CD4-positive, alpha-beta T cell treated with Interleukin-6 for 4 hours (primary cell): ENCODE results near the gene VWA5B1.

Experiments
- DNase-seq: peaks from one replicate; pipeline ENCODE4 v3.0.0-alpha.2; 2020; ENCODE audit warnings: mixed read lengths

VWA5B1 gene

DNA sequence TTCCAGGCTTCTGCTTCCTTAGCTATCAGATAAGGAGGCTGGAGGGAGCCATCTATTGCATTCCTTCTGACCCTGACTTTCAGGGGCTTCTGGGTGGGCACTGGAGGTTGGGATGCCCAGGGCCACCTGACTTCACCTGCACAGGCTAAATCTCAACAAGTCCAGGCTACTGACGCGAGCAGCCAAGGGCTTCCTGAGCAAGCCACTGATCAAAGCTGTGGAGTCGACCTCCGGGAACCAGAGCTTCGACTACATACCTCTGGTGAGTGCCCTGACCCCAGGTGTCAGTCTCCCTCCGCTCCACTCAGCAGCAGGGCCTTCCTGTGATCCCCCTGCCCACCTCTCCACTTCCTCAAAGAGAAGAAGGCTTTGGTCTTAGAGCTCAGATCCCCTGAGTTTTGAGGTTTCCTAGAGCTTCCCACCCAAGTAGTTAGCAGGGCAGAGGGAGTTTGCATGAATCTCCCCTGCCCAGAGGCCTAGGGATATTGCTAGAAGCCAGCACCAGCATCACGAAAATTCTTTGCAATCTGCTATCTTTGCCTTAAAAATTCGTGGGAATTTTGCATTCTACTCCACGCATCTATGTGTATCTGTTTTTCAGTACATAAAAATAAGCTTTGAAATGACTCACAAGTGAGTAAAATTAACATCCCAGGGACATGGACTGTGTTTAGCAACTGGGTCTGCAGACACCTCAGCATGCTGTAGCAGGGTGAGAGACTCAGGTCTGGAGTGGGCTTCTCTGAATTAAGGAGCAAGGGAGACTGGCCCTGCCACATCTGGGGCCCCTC is 61.4 kb downstream of the VWA5B1 start:
- no peak for DNase-seq

DNA sequence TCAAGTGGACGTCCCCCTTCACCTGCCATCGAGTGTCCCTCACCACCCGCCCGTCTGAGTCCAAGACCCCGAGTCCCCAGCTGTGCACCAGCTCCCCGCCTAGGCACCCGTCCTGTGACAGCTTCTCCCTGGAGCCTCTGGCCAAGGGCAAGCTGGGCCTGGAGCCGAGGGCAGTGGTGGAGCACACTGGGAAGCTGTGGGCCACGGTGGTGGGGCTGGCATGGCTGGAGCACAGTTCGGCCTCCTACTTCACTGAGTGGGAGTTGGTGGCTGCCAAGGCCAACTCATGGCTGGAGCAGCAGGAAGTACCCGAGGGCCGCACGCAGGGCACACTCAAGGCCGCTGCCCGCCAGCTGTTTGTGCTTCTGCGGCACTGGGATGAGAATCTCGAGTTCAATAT is 63.2 kb downstream of the VWA5B1 start:
- no peak for DNase-seq

DNA sequence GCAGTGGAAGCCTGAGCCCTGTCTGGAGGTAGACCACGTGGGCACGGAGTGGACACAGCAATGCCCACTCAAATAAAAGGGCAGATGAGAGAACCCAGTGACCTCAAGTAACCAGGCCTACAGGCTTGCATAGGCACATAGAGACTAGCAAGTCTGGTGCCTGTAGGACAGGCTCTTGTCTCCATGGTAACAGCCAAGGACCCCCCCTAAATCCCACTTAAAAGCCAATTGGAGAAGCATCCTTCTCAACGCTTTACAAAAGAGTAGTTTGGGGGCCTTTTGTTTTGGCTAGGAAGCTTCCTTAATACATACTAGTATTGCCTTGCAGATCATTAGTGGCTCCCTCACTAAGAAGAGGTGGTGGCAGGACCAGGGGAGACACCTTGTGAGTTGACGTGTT is 63.9 kb downstream of the VWA5B1 start:
- no peak for DNase-seq

DNA sequence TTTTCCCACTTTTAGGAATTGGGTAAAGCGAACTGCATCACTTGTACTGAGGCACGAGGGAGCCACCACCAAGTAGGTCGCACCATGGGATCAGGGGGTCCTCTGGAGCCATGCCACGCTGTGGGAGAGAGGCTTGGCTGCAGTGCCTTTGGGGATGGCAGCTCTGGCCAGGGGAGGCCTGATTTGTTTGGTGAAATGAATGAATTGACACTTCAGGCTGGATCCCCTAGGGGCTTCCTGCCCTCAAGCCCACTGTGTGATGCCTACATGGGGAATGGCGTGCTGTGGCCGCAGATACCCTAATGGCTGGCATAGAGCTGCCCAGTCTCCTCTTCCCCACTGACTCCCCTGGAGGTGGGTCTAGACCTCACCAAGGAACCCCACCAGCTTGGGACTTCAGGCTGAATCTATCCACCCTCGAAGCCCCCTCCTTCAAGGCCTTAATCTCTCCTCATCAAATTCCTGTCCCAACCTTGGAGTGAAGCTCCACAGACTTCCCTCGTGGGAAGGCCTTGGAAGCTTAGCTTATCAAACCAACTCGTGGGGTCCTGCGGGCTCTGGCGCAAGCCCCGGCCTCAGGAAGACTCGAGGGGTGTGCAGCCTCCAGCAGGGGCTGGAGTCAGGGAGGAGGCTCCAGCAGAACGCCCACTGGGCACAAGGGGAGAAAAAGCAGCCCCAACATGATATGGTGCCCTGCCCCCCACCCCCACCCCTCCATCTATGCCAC is 64.6 kb downstream of the VWA5B1 start:
- no peak for DNase-seq

DNA sequence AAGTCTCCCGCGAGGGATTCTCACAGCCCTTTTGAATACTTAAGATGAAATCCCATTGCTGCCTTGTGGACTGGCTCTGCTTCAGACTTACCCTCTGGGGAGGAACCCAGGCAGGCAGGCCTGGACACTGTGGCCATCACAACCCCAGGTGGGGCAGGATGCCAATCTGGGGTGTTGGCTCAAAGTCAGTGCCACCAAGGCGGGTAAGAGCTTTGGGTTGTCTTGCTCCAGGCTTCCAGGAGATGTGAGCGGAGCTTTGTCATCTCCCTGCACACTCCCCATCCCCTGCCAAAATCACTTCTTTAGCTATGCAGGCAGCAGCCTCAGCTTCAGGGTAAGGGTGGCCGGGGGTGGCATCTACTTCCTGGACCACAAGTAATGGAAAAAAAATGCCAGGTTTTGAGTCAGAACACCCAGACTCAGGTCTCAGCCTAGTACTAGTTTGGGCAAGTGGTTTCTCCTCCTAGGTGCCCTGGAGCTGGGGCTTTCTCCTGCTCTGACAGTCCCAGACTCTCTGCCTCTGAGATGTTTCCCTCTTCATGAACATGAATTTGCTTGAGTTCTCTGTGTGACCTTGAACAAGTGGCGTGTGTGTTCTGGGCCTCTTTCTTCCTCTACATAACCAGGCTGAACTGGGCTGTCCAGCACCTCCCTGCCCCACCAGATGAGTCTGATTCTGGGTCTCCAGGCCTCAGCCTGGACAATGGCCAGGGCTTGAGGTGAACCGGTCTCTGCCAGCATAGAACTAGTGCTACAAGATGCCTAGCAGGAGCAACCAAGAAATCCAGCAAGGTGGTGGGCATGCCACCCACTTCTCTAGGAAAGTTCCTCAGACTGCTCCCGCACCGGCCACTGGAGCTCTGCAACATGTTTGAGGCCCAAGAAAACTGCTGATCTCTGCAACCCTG is 65.4 kb downstream of the VWA5B1 start:
- no peak for DNase-seq

DNA sequence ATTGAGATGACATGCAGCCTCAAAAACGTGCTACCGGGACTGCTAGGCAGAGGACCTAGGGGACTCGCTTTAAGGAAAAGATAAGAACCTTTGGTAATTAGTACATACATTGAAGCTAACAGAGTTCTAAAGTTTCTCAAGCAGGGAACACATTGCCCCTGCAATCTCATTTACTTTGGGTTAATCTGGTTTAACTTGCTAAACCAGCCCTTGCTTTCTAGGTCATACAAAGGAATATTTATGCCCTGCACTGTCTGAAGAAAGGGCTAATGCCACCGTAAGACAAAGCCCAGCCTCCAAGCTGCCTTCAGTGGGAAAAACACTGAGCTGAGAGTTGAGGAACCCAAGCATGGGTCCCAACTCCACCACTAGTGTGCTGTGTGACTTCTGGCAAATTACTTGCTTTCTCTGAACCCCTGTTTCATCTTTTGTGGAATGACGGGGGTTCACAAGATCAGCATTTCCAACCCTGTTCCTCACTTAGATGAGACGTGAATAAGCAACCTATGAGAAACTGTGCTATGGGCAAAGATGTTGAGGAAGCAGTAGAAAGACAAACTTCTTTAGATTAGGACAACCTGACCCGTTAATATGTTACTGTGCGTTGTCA is 66.3 kb downstream of the VWA5B1 start:
- no peak for DNase-seq

DNA sequence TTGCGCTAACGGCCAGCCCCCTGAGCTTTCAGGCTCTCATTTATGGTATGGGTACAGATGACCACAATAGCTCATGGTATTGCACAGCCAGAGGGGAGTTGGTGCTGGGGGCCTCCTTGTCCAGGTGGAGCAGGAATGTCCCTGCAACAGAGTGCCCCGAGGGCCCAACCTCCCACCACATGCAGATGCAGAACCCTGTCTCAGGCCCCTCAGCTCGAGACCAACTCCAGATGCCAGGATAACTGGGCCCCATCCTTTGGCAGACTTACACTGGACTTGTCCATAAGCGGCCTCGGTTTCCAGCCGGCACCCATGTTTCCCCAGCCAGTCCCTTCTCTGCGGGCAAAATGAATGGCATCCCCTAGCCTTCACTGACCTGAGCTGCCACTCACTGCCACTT is 67.1 kb downstream of the VWA5B1 start:
- no peak for DNase-seq

DNA sequence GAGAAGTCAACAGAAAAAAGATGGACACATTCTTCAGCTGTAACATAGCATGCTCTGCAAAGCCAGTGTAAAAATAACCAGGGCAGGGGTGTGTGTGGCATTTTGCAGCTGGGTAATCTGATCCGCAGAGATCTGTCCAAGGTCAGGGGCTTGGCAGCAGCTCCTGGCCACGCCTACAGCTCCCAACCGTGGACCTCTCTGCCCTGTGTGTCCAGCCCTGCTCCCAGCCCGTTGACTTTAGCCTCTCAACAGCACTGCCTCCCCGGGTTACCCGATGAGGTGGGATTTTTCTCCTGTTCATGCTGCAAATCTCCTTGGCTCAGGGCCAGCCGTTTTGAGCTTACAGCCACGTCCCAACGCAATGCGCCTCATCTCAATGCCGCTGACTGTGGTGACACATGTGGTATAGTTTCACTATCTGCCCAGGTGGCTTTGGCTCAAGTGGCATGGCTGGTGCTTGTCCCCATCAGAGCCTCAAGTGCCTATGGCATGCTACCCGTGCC is 68.1 kb downstream of the VWA5B1 start:
- no peak for DNase-seq

DNA sequence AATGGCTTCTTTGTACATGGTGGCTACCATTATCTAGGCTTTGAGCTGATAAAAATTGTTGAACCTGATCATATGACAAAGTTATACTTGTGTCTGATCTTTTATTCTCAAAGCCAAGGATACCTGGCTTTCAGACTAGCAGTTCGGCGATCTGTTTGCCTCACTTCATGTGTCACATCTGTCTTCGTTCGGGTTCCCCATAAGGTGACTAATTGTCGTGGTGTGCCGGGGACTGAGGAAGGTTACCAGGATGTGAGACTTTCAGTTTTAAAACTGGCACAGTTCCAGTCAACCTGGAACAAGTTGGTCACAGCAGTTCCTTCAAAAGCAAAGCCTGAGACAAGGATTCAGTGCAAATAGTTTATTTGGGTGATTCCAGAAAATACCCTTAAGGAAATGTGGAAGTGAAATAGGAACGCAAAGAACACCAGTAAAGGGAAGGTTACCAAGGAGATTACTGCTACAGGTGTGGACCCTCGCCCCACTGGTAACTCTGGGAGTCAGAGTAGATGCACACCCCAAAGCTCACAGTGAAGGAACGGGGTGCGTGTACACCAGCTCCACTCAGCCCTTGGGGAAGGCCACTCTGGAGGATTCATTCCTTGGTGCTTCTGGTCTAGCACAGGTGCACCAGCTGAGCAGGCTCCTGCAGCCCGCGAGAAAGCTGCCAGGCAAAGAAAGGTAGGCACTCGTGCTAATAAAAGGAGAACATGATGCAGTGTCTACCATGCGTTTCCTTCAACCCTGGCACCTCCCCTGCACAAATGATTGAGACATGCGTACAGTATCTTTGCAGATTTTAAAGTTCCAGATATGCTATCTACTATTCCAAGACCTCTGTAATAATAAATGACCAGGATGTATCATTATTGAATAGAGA is 69.0 kb downstream of the VWA5B1 start:
- peak; percentile 32 for DNase-seq

DNA sequence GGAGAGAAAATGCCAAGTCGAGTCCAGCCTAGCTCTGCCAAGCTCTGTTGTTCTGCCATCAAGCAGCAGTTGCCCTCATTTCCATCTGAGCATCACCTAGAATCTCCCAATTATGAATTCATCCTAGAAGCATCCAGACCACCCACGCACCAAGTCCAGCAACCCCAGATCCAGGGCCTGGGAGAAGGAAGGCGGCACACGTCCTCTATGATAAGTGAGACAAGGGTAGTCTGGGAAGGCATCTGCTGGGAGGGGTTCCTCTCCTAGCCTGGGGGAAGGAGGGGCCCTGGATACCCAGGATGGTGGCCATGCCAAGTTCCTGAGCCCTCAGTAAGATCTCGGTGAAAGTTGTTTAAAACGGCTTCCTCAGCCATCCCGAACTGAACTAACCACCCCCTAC is 70.7 kb downstream of the VWA5B1 start:
- no peak for DNase-seq

DNA sequence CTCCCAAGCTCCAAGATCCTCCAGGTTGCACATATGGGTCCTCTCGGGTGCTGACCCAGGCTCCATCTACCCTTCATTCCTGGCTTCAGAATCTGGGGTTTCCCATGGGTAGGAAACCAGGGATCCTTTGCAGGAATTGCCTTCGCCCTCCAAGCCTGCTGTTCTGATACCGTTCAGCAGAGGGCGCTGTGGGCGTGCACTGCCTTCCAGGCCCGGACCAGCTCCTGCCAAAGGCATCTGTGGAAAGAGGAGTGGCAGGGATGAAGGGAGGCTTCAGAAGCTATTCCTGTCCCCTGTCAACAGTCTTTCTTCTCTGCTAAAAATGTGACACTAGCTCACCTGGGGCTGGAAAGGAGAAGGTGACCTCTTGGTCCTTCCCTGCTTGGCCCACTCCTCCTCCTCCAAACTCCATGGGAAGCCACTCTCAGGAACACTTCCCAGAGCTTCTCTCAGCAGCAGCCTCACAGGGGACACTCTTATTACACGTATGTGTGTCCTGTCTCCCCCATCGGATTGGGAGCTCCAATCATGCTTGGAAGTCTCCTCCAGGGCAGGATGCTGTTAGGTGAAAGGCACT is 71.2 kb downstream of the VWA5B1 start:
- peak; percentile 22 for DNase-seq

DNA sequence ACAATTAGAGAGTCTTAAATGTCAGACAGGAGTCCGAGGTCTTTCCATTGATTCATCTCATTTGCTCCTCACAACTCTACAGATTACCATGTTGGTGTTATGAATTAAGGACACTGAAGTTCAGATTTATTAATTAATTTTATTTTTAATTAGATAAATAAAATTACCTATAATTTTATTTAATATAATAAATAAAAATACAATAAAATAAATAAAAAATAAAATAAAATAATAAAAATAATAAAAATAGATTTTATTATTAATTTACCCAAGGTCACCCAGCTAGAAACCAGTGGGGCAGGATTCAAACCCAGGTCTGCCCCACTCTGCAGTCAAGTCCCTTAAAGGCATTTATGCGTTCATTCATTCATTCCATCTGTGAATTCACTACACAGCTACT is 72.2 kb downstream of the VWA5B1 start:
- DNase-seq: no peak

DNA sequence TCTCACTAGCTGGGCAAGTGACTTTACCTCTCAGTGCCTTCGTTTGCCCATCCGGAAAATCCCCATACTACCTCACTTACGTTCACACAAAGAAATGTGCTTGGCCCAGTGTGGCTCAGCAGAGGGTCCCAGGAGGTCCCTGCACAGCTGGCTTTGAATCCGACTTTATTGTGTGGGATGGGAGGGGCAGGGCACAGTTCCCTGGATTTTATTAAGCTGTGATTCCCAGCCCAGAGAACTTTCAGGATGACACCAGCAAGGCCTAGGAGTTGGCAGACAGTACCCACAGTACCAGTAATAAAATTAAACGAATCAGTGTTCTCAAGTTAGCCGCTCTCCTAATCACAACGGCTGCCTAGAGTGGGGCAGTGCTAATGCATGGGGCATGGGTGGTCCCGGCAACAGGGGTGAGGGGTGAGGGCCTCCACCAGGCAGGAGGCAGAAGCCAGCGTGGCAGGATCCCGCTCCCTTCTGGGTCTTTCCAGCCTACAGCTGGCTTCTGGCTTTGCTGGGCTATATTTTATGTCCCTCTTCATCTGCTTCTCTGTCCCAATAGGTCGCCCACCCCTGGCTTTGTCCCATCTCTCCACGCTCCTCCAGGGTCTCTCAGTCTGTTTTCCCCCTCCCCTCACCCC is 74.9 kb downstream of the VWA5B1 start:
- no peak for DNase-seq

DNA sequence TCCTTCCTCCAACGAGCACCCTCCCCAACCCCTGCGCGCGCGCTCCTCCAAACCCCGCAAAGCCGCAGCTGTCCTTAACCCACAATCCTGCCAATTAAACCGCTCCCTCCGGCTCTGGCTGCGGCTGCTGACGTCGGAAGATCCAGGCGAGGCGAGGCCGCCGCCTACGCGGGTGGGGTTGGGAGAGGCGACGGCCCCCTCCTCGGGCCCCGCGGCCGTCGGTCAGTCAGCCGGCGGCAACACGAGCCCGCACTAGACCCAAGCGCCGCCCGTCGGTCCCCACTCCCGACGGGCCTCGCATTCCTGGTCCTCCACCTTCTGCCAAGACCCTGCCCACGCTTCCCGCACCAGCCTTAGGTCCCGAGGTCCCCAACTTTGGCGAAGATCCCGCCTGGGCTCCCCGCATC is 75.4 kb downstream of the VWA5B1 start:
- no peak for DNase-seq

DNA sequence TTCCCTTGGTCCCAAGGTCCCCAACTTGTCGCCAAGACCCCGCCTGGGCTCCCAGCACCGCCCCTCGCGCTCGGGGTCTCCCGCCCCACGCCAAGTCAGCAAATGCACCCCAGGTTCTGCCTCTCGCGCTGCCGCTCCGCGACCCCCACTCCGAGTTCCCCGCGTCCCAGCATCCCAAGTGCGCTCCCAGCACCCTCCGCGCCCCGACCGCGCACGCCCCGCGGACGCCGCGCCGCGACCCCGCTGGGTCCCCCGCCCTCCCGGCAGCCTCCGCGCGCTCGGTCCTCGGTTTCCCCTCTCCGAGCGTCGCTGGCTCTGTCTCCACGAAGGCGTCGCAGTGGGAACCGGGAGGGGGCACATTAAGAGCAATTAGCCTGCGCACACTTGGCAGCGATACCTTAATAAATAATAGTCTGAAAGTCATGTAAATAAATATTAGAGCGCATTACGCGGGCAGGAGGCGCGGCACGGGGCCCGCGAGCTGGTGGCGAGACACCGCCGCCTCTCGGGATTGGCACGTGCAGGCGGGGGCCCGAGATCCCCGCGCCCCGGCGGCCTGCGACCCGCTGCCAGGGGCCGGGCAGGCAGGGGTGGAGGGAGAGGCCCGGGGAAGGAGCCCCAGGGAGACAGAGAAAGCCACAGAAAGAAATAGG is 75.9 kb downstream of the VWA5B1 start:
- no peak for DNase-seq

DNA sequence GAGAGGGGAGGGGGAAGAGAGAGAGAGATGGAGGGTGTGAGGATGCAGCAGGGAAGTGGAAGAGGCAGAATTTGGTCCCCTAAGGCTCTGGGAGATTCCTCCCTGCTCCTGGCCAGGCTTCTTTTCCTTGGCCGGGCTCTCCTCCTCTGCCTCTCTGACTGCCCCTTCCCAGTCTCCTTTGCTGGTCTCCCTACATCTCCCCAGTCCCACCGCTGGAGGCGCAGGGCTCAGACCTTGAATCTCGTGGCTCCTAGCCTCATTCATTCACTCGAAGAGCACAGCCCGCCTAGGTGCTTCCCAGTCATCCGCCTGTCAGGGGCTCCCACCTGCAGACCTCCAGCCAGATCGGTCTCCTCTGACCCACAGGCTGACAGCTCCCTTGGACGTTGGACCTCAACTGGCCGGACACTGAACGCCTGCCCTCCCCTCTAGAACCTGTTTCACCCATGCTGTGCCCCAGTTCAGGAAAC is 76.5 kb downstream of the VWA5B1 start:
- no peak for DNase-seq

DNA sequence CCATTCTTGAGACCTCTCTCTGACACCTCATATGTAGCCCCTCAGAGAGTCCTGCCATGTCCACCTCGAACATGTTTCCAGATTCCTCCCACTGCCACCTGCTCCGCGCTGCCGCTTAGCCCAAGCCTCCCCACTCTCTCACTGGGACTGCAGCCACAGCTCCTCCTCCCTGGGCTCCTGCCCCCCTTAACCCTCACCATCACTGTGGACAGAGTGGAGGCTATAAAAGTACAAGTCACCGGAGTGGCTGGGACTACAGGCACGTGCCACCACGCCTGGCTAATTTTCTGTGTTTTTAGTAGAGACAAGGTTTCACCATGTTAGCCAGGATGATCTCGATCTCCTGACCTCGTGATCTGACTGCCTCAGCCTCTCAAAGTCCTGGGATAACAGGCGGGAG is 77.0 kb downstream of the VWA5B1 start:
- no peak for DNase-seq

DNA sequence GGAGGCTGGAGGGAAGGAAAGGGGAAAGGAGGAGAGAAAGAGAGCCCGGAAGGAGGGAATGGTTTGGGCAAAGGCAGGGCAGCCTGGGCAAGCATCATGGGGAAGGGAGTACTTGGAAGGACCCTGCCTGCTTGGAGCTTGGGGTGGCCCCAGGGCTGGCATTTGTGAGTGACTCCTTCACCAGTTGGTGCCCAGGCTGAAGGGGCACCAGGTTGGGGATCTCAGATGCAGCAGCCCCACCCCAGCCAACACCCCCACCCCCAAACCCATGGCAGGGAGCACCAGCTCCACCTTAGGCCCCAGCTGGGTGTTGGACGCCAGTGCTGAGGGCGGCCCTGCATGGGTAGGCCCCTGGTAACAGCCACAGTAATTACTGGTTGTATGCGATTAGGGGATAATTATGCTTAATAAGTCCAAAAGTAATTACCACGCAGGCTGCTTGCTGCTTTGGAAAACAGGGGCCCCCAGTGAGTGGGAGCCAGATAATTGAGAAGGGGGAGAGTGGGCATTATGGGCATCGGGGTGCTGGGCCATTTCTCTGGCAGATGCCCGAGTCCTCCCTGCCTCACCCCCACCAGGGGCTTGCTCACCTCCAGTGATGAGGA is 78.3 kb downstream of the VWA5B1 start:
- no peak for DNase-seq

DNA sequence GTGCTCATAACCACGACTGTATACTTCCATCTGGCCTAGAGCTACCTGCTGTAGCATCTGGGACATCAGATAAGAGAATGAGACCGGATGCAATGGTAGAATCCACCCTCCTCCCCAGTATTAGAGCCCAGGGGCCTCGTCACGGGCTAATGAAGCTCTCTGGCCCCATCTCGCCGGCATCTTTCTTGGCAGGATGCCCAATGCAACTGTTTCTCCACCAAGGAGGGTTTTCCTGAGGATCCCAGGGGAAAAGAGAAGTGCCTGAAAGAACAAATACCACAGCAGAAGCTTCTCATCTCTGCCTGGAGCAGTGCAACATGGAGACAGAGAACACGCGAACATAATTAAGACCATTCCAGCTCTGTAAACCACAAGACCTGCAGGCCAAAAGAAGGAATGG is 80.0 kb downstream of the VWA5B1 start:
- DNase-seq: no peak

DNA sequence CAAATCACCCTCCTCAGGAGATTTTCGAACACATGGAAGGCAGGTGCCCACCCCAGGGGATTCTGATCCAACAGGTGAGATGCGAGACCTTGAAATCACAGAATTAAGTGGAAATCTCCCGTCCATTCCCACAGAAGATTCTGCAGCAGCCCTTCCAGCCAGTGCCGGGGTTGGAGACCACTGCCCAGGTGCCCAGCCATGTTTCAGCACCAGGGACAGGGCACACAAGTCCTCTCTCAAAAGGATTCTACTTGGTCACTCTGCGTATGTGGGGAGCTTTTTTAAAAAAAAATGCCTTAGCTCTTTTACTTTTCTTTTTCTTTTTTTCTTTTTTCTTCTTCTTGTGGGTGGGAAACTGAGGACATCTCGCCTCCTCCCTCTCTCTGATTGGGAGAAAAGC is 80.7 kb downstream of the VWA5B1 start:
- no peak for DNase-seq
